ENCODE data around the gene CHN1.

Gene CHN1

DNA sequence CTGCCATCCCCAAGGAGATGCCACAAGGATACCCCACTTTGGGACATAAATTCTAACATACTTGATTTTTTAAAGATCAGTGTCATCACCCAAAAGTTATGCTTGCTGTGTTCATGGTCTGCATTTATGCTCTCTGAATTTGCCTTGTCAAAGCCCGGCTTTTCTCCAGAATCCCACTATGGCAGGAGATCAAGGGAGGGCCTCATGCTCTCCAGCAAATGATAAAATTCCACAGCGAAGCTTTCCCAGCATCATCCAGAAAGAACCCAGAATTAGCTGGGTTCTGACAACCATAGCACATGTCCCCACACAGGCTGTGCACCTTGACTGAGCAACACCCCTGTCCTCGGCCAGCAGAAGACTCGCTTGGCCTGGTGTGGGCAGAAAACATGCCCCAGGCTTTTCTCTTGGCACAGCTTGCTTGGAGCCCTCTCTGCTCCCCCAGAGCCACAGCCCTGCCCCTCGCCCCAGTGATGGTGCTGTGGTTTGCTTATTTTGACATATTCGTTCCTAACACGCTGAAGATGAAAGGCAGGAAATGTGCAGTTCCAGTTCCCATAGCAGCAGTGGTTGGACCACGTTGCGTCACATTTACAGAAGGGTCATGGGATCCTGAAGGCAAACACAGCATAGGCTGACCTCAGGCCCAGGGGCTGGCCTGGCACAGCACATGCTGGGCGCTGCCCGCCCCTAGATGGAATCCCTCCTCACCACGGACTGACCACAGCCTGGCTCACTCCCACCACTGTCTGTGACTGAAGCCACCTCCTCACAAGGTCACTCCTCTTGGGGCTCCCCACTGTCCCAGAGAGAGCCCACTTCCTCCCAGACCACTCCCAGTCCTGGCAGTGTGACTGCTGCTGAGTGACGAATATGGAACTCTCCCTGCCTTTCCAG, 226.8 kb downstream of the CHN1 start:
- H3K27me3 ChIP-seq (ENCODE audit: control insufficient read depth, insufficient read depth, low read length) = no peaks in the 10 kb centered on the region
- no peak overlapping the region for H3K9ac ChIP-seq (ENCODE audit: low read length)
- H3K27ac ChIP-seq (ENCODE audit: low read length) = no peak overlapping the region
- no peaks in the 10 kb centered on the region for H3K36me3 ChIP-seq (ENCODE audit: control insufficient read depth, low read depth, low read length)
- H3K4me1 ChIP-seq (ENCODE audit: control insufficient read depth, low read depth, low read length) = peaks cover 17% of the 10 kb centered on the region
- H3K9me3 ChIP-seq (ENCODE audit: control insufficient read depth, low read depth, low read length) = no peaks in the 10 kb centered on the region
- H3K4me3 ChIP-seq (ENCODE audit: low read length) = no peak overlapping the region

- Histone ChIP-seq H3K9ac (ENCODE audit: low read length) (no peak overlapping the region), H3K4me3 (ENCODE audit: low read length) (no peak overlapping the region), H3K27me3 (ENCODE audit: control insufficient read depth, insufficient read depth, low read length) (no peaks in the 10 kb centered on the region), H3K9me3 (ENCODE audit: control insufficient read depth, low read depth, low read length) (no peaks in the 10 kb centered on the region), H3K27ac (ENCODE audit: low read length) (no peak overlapping the region), H3K36me3 (ENCODE audit: control insufficient read depth, low read depth, low read length) (no peaks in the 10 kb centered on the region), H3K4me1 (ENCODE audit: control insufficient read depth, low read depth, low read length) (peaks cover 25% of the 10 kb centered on the region)
Observed at GRCh38 chr2:174777347-174778084, 227.7 kb downstream of the CHN1 start.

DNA sequence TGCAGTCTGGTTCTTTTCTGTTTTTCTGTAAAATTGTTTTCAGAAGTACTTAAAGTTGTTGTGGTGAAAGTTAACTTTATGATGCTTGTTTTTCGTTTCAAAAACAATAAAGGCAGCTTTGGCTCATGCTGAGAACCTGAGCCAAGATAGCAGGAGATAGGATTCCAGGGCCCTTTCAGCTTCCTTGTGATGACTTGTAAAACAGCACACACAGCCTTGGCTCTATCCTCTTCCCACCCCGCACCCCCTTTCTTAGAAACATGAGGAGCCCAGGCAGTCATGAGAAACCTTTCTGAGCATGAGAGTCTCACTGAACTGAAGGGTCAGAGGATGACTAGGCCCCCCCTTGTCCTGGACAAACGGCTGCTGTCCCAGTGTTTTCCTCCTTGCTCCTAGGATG, 228.5 kb downstream of the CHN1 start:
- no peaks in the 10 kb centered on the region for H3K36me3 ChIP-seq (ENCODE audit: control insufficient read depth, low read depth, low read length)
- no peak overlapping the region for H3K4me3 ChIP-seq (ENCODE audit: low read length)
- H3K27me3 ChIP-seq (ENCODE audit: control insufficient read depth, insufficient read depth, low read length) = no peaks in the 10 kb centered on the region
- peaks cover 33% of the 10 kb centered on the region for H3K4me1 ChIP-seq (ENCODE audit: control insufficient read depth, low read depth, low read length)
- no peak overlapping the region for H3K9ac ChIP-seq (ENCODE audit: low read length)
- no peak overlapping the region for H3K27ac ChIP-seq (ENCODE audit: low read length)
- no peaks in the 10 kb centered on the region for H3K9me3 ChIP-seq (ENCODE audit: control insufficient read depth, low read depth, low read length)

- Histone ChIP-seq H3K36me3 (ENCODE audit: control insufficient read depth, low read depth, low read length) (no peaks in the 10 kb centered on the region), H3K4me1 (ENCODE audit: control insufficient read depth, low read depth, low read length) (peaks cover 36% of the 10 kb centered on the region), H3K9ac (ENCODE audit: low read length) (no peak overlapping the region), H3K27me3 (ENCODE audit: control insufficient read depth, insufficient read depth, low read length) (no peaks in the 10 kb centered on the region), H3K4me3 (ENCODE audit: low read length) (no peak overlapping the region), H3K27ac (ENCODE audit: low read length) (no peak overlapping the region), H3K9me3 (ENCODE audit: control insufficient read depth, low read depth, low read length) (no peaks in the 10 kb centered on the region)
Observed at GRCh38 chr2:174776223-174776622, 229.0 kb downstream of the CHN1 start.

- Histone ChIP-seq H3K9ac (ENCODE audit: low read length) (no peak overlapping the region), H3K27me3 (ENCODE audit: control insufficient read depth, insufficient read depth, low read length) (no peaks in the 10 kb centered on the region), H3K9me3 (ENCODE audit: control insufficient read depth, low read depth, low read length) (no peaks in the 10 kb centered on the region), H3K36me3 (ENCODE audit: control insufficient read depth, low read depth, low read length) (no peaks in the 10 kb centered on the region), H3K4me1 (ENCODE audit: control insufficient read depth, low read depth, low read length) (peaks cover 40% of the 10 kb centered on the region), H3K27ac (ENCODE audit: low read length) (no peak overlapping the region), H3K4me3 (ENCODE audit: low read length) (no peak overlapping the region)
Observed at GRCh38 chr2:174775571-174775980, 229.6 kb downstream of the CHN1 start.

GRCh38 chr2:174774886-174775285, 230.3 kb downstream of the CHN1 start:
- Histone ChIP-seq H3K27ac (ENCODE audit: low read length) (no peak overlapping the region), H3K4me1 (ENCODE audit: control insufficient read depth, low read depth, low read length) (peaks cover 40% of the 10 kb centered on the region), H3K27me3 (ENCODE audit: control insufficient read depth, insufficient read depth, low read length) (no peaks in the 10 kb centered on the region), H3K9me3 (ENCODE audit: control insufficient read depth, low read depth, low read length) (no peaks in the 10 kb centered on the region), H3K9ac (ENCODE audit: low read length) (no peak overlapping the region), H3K36me3 (ENCODE audit: control insufficient read depth, low read depth, low read length) (no peaks in the 10 kb centered on the region), H3K4me3 (ENCODE audit: low read length) (no peak overlapping the region)

DNA sequence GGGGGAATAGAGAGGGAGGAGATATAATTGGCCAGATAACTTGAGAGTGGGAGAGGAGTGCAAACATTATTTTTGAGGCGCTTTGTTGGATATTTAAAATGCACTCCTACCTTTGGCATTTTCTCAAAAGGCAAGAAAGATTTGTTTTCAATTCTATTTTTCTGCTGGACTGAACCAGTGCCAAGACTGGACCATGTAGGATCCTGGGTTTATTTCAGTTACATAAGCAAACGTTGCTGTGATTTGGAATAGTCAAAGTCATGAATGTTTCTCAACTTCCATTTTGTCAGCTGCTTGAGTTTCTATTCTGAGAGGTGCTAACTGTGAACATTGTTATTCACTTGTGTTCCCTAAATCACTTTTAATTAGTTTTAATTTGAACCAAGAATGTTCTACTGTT, 232.0 kb downstream of the CHN1 start:
- H3K4me1 ChIP-seq (ENCODE audit: control insufficient read depth, low read depth, low read length) = peaks cover 40% of the 10 kb centered on the region
- no peaks in the 10 kb centered on the region for H3K9me3 ChIP-seq (ENCODE audit: control insufficient read depth, low read depth, low read length)
- no peak overlapping the region for H3K27ac ChIP-seq (ENCODE audit: low read length)
- H3K4me3 ChIP-seq (ENCODE audit: low read length) = no peak overlapping the region
- H3K9ac ChIP-seq (ENCODE audit: low read length) = no peak overlapping the region
- H3K36me3 ChIP-seq (ENCODE audit: control insufficient read depth, low read depth, low read length) = no peaks in the 10 kb centered on the region
- no peaks in the 10 kb centered on the region for H3K27me3 ChIP-seq (ENCODE audit: control insufficient read depth, insufficient read depth, low read length)

DNA sequence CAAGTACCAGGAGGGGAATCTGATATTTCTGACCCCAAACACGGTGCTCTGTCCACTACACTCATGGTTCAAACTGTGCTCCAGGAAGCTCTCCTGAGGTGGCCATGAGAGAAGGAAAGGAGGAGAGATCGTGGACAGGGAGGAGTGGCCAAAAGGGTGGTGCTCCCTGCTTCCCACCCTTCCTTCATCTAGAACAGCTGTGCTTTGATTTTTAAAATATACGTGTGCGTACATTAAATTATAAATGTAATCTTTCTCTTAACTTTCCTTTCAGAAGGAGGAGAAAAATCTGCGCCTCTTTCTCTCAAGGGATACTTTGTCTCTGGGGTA, 232.7 kb downstream of the CHN1 start:
- H3K9me3 ChIP-seq (ENCODE audit: control insufficient read depth, low read depth, low read length) = no peaks in the 10 kb centered on the region
- H3K4me3 ChIP-seq (ENCODE audit: low read length) = peak overlapping the region; percentile 6
- H3K4me1 ChIP-seq (ENCODE audit: control insufficient read depth, low read depth, low read length) = peaks cover 35% of the 10 kb centered on the region
- no peaks in the 10 kb centered on the region for H3K27me3 ChIP-seq (ENCODE audit: control insufficient read depth, insufficient read depth, low read length)
- no peak overlapping the region for H3K9ac ChIP-seq (ENCODE audit: low read length)
- H3K36me3 ChIP-seq (ENCODE audit: control insufficient read depth, low read depth, low read length) = no peaks in the 10 kb centered on the region
- peak overlapping the region; percentile 36 for H3K27ac ChIP-seq (ENCODE audit: low read length)

- Histone ChIP-seq H3K4me1 (ENCODE audit: control insufficient read depth, low read depth, low read length) (peaks cover 31% of the 10 kb centered on the region), H3K4me3 (ENCODE audit: low read length) (peak overlapping the region; percentile 6), H3K9me3 (ENCODE audit: control insufficient read depth, low read depth, low read length) (no peaks in the 10 kb centered on the region), H3K27ac (ENCODE audit: low read length) (peak overlapping the region; percentile 36), H3K27me3 (ENCODE audit: control insufficient read depth, insufficient read depth, low read length) (no peaks in the 10 kb centered on the region), H3K36me3 (ENCODE audit: control insufficient read depth, low read depth, low read length) (no peaks in the 10 kb centered on the region), H3K9ac (ENCODE audit: low read length) (peak overlapping the region; percentile 1)
Observed at GRCh38 chr2:174771631-174772471, 233.3 kb downstream of the CHN1 start.

DNA sequence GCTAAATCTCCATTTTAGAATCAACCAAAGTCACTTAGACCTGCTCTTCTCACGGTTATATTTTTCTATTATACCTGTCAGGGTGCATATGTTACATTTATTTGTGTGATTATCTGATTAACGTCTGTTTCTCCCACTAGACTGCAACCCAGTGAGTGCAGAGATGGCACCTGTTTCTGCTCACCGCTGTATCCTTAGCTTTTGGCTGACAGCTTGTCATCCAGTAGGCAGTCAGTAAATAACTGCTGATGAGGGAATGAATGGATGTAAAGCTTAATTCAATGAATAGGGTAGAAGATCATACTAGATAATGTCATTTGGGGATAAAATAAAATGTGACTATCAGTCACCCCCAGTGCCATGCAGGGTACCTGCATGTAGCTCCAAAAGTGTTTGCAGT, 234.0 kb downstream of the CHN1 start:
- Histone ChIP-seq H3K27ac (ENCODE audit: low read length) (no peak overlapping the region), H3K4me1 (ENCODE audit: control insufficient read depth, low read depth, low read length) (peaks cover 25% of the 10 kb centered on the region), H3K9ac (ENCODE audit: low read length) (no peak overlapping the region)

GRCh38 chr2:174768557-174768956, 236.6 kb downstream of the CHN1 start:
- Histone ChIP-seq H3K36me3 (ENCODE audit: control insufficient read depth, low read depth, low read length) (no peaks in the 10 kb centered on the region), H3K4me3 (ENCODE audit: low read length) (no peak overlapping the region), H3K27me3 (ENCODE audit: control insufficient read depth, insufficient read depth, low read length) (no peaks in the 10 kb centered on the region), H3K9me3 (ENCODE audit: control insufficient read depth, low read depth, low read length) (no peaks in the 10 kb centered on the region), H3K9ac (ENCODE audit: low read length) (no peak overlapping the region), H3K27ac (ENCODE audit: low read length) (no peak overlapping the region), H3K4me1 (ENCODE audit: control insufficient read depth, low read depth, low read length) (peaks cover 25% of the 10 kb centered on the region)

More for the DNA sequence above, 234.0 kb downstream of the CHN1 start:
- no peaks in the 10 kb centered on the region for H3K9me3 ChIP-seq (ENCODE audit: control insufficient read depth, low read depth, low read length)
- H3K36me3 ChIP-seq (ENCODE audit: control insufficient read depth, low read depth, low read length) = no peaks in the 10 kb centered on the region
- H3K27me3 ChIP-seq (ENCODE audit: control insufficient read depth, insufficient read depth, low read length) = no peaks in the 10 kb centered on the region
- H3K4me3 ChIP-seq (ENCODE audit: low read length) = no peak overlapping the region

Data from iPS-18a (cell line).